Activated naive CD8-positive, alpha-beta T cell treated with anti-CD3 and anti-CD28 coated beads, Interleukin-2, amount 10 ng/mL, durations not matched to agents 7 days and 5 days (primary cell): ENCODE data around the gene PACSIN3. TPM values are rescaled to one million over a fixed set of nuclear protein-coding genes. Genes with fewer than 3 reads are reported as not detected.
A peak's percentile ranks its signal among the peaks of the same experiment; 100 is the strongest.

Experiments
- ATAC-seq: fragments of 150-1000 bp; cut with Tn5 transposase; one replicate; pipeline ENCODE4 v1.10.0; 2021; ENCODE audit warnings: low read depth, moderate library complexity
- POLR2A ChIA-PET: fragments of 350-600 bp; sonication (Branson Sonifier 250); formaldehyde crosslinking; loops from one replicate; lab custom pipeline; 2021; ENCODE audit warnings: antibody characterized with exemption; lab: Charles Lee
- DNase-seq: peaks from one replicate; pipeline ENCODE4 v3.0.0; 2021
- H3K27ac Mint-ChIP-seq: one replicate; pipeline ENCODE4 v1.8.0; 2022; ENCODE audit warnings: mild to moderate bottlenecking, mixed read lengths
- H3K27me3 Mint-ChIP-seq: one replicate; pipeline ENCODE4 v1.8.0; 2022; ENCODE audit warnings: mild to moderate bottlenecking, moderate library complexity, mixed read lengths
- H3K36me3 Mint-ChIP-seq: one replicate; pipeline ENCODE4 v1.8.0; 2021; ENCODE audit warnings: mild to moderate bottlenecking, mixed read lengths
- H3K4me1 Mint-ChIP-seq: one replicate; pipeline ENCODE4 v1.8.0; 2021; ENCODE audit warnings: mixed read lengths
- H3K4me3 Mint-ChIP-seq: one replicate; pipeline ENCODE4 v1.8.0; 2022; ENCODE audit warnings: mild to moderate bottlenecking, moderate library complexity, mixed read lengths
- H3K9me3 Mint-ChIP-seq: one replicate; pipeline ENCODE4 v1.8.0; 2021; ENCODE audit warnings: mixed read lengths
- total RNA-seq, 2 experiments: library from RNA; stranded (reverse); gene quantifications; one replicate each; pipeline ENCODE4 v1.2.3, GENCODE V29; 2021

PACSIN3 gene
- total RNA-seq, 2 experiments from 2014 or later = 1.1 to 1.3 TPM

GRCh38 chr11:47152953-47153950, 33.0 kb downstream of the PACSIN3 start:
- peak overlapping the region; percentile 79 for H3K27ac Mint-ChIP-seq
- H3K27me3 Mint-ChIP-seq = no peaks in the 10 kb centered on the region
- peak; percentile 63 for DNase-seq
- POLR2A ChIA-PET = interaction anchor here (1.0 kb wide), 1 partner anchor 12 kb away, joined by 4 read pairs; no protein-coding TSS in a partner anchor
- peak; percentile 25 for ATAC-seq
- peaks cover 31% of the 10 kb centered on the region for H3K4me1 Mint-ChIP-seq
- no peaks in the 10 kb centered on the region for H3K36me3 Mint-ChIP-seq
- H3K4me3 Mint-ChIP-seq = peak overlapping the region; percentile 56
- no peaks in the 10 kb centered on the region for H3K9me3 Mint-ChIP-seq

GRCh38 chr11:47152126-47152952, 33.9 kb downstream of the PACSIN3 start:
- ATAC-seq (no peak), DNase-seq (no peak)
- POLR2A ChIA-PET = no interaction called here
- Mint-ChIP-seq H3K27me3 (no peaks in the 10 kb centered on the region), H3K4me1 (peaks cover 30% of the 10 kb centered on the region), H3K27ac (no peak overlapping the region), H3K36me3 (no peaks in the 10 kb centered on the region), H3K4me3 (no peak overlapping the region), H3K9me3 (no peaks in the 10 kb centered on the region)

- POLR2A ChIA-PET = no interaction called here
- DNase-seq = no peak
- no peaks in the 10 kb centered on the region for H3K27me3 Mint-ChIP-seq
- H3K27ac Mint-ChIP-seq = no peak overlapping the region
- H3K4me3 Mint-ChIP-seq = no peak overlapping the region
- no peaks in the 10 kb centered on the region for H3K9me3 Mint-ChIP-seq
- ATAC-seq = no peak
- peaks cover 17% of the 10 kb centered on the region for H3K4me1 Mint-ChIP-seq
- no peaks in the 10 kb centered on the region for H3K36me3 Mint-ChIP-seq
Observed at GRCh38 chr11:47149782-47150181, 36.5 kb downstream of the PACSIN3 start.

- H3K36me3 Mint-ChIP-seq = no peaks in the 10 kb centered on the region
- POLR2A ChIA-PET = no interaction called here
- no peak overlapping the region for H3K4me3 Mint-ChIP-seq
- ATAC-seq = no peak
- H3K27me3 Mint-ChIP-seq = no peaks in the 10 kb centered on the region
- no peaks in the 10 kb centered on the region for H3K9me3 Mint-ChIP-seq
- H3K27ac Mint-ChIP-seq = no peak overlapping the region
- H3K4me1 Mint-ChIP-seq = peaks cover 9% of the 10 kb centered on the region
- no peak for DNase-seq
Observed at GRCh38 chr11:47148903-47149531, 37.2 kb downstream of the PACSIN3 start.

DNA sequence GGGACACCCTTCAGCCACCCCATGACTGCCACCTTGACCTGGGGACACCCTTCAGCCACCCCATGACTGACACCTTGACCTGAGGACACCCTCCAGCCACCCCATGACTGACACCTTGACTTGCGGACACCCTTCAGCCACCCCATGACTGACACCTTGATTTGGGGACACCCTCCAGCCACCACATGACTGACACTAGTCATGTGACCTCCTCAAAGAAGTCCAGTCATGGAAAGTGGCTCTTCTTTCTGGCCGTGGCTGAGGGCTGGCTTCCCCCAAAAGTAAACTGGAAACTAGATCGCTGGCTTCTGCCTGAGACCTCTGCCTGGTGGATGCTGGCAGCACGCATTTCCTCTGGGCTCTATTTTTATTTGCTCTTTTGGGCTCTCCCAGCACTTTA, 38.0 kb downstream of the PACSIN3 start:
- POLR2A ChIA-PET = no interaction called here
- no peaks in the 10 kb centered on the region for H3K9me3 Mint-ChIP-seq
- ATAC-seq (no peak), DNase-seq (no peak)
- no peak overlapping the region for H3K27ac Mint-ChIP-seq
- peaks cover 4% of the 10 kb centered on the region for H3K4me1 Mint-ChIP-seq
- H3K36me3 Mint-ChIP-seq = no peaks in the 10 kb centered on the region
- H3K27me3 Mint-ChIP-seq = no peaks in the 10 kb centered on the region
- no peak overlapping the region for H3K4me3 Mint-ChIP-seq

- Mint-ChIP-seq H3K27me3 (no peaks in the 10 kb centered on the region), H3K4me1 (no peaks in the 10 kb centered on the region), H3K4me3 (no peak overlapping the region), H3K36me3 (no peaks in the 10 kb centered on the region), H3K9me3 (no peaks in the 10 kb centered on the region), H3K27ac (no peak overlapping the region)
- DNase-seq (no peak), ATAC-seq (no peak)
- POLR2A ChIA-PET = no interaction called here
Observed at GRCh38 chr11:47147681-47148080, 38.6 kb downstream of the PACSIN3 start.

DNA sequence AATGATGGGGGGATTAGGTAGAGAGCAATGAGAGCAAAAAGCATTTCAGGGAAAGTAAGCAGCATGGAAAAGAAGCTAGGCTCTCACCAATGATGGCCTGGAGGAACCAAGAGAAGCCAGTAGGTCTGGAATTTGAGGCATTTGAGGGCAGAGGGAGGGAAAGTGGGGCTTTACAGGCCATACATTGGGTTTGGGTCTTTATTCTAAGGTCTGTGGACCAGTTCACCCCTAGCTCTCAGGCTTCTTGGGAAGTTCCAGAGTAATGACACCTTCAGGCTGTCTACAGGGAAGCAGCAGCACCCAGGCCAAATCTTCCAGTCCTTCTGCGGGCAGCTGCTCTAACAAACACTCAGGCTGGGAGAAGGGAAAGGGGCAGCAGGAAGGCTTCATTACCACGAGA, 39.0 kb downstream of the PACSIN3 start:
- ATAC-seq (no peak), DNase-seq (no peak)
- Mint-ChIP-seq H3K27me3 (no peaks in the 10 kb centered on the region), H3K9me3 (no peaks in the 10 kb centered on the region), H3K4me3 (no peak overlapping the region), H3K27ac (no peak overlapping the region), H3K36me3 (no peaks in the 10 kb centered on the region), H3K4me1 (no peaks in the 10 kb centered on the region)
- POLR2A ChIA-PET = no interaction called here

DNA sequence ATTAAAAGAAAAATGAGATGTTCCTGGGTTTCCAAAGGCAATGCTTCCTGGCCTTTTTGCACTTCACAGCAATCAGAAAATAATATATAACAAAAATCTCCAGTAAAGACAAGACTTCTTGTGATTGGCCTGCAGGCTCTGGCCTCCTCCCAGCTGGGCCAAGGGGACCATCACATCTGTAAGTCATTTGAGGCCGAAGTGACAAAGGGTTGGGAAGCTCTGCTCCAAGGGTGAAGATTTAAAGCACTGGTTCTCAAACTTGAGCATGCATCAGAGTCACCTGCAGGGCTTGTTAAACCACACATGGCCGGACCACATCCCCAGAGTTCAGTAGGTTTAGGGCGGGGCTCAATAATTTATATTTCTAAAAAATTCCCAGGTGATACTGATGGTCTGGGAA, 41.7 kb downstream of the PACSIN3 start:
- no peak overlapping the region for H3K27ac Mint-ChIP-seq
- POLR2A ChIA-PET = interaction anchor here (0.6 kb wide), 1 partner anchor 19 kb away, joined by 3 read pairs; no protein-coding TSS in a partner anchor
- H3K4me1 Mint-ChIP-seq = no peaks in the 10 kb centered on the region
- H3K9me3 Mint-ChIP-seq = no peaks in the 10 kb centered on the region
- ATAC-seq (no peak), DNase-seq (no peak)
- no peaks in the 10 kb centered on the region for H3K27me3 Mint-ChIP-seq
- H3K4me3 Mint-ChIP-seq = no peak overlapping the region
- no peaks in the 10 kb centered on the region for H3K36me3 Mint-ChIP-seq

DNA sequence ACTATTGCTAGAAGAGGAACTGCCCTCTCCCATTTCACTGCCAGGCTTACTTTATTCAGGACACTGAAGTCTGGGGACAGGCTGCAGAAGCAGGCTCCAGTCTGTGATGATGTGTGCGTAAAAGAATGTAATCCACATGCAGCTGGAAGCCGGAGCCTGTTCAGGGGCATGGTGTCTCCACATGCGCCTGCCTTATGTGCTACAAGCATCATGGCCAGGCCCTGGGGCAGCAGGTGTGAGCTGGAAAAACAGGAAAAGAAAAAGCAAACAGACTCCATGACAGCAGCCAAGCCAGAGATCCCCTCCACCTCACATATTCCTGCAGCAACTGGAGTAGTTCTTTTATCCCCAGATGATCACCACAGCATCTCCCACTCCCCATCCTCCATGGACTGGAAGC, 42.9 kb downstream of the PACSIN3 start:
- Mint-ChIP-seq H3K27ac (no peak overlapping the region), H3K36me3 (peaks cover 2% of the 10 kb centered on the region), H3K4me3 (no peak overlapping the region), H3K4me1 (peaks cover 3% of the 10 kb centered on the region), H3K9me3 (no peaks in the 10 kb centered on the region), H3K27me3 (no peaks in the 10 kb centered on the region)
- ATAC-seq = no peak
- no peak for DNase-seq
- POLR2A ChIA-PET = no interaction called here

DNA sequence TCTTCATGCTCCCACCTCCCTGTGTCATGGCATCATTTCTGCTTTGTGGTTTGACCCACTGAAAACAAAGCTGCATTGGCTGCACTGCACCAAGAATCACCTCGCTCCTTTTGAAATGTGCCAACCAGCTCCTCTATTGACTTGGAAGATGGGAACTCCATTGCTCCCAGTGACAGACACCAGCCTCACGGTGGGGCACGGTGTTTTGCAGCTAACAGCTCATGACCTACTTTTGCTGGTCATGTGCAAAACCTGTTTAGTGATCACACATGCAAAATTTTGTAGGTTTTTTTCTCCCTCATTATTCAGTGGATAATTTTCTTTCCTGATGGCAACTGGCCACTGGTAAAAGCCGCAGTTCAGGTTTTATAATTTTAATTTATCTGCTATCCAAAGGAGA, 46.4 kb downstream of the PACSIN3 start:
- peaks cover 3% of the 10 kb centered on the region for H3K27me3 Mint-ChIP-seq
- no peaks in the 10 kb centered on the region for H3K9me3 Mint-ChIP-seq
- H3K27ac Mint-ChIP-seq = no peak overlapping the region
- H3K4me1 Mint-ChIP-seq = peaks cover 7% of the 10 kb centered on the region
- H3K36me3 Mint-ChIP-seq = peaks cover 6% of the 10 kb centered on the region
- POLR2A ChIA-PET = no interaction called here
- DNase-seq (no peak), ATAC-seq (no peak)
- no peak overlapping the region for H3K4me3 Mint-ChIP-seq

DNA sequence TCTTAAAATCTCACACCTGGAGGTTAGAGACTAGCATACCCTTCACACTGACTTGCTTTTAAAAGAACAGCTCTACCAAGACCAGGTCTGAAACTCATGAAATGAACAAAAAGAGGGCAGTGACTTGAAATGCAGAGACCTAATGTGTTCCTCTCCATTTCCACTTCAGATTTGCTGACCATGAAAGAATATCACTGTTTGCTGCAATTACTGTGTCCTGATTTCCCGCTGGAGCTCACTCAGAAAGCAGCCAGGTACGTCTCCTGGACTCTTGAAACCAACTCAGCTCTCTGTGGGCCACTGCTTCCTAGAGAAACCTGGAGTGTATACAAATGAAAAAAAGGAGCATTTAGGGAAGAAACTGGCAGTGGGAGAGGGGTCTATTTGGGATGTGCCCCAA, 48.8 kb downstream of the PACSIN3 start:
- no peak for ATAC-seq
- POLR2A ChIA-PET = no interaction called here
- H3K27me3 Mint-ChIP-seq = peaks cover 3% of the 10 kb centered on the region
- H3K9me3 Mint-ChIP-seq = no peaks in the 10 kb centered on the region
- no peak for DNase-seq
- H3K27ac Mint-ChIP-seq = no peak overlapping the region
- H3K36me3 Mint-ChIP-seq = peaks cover 6% of the 10 kb centered on the region
- peaks cover 7% of the 10 kb centered on the region for H3K4me1 Mint-ChIP-seq
- no peak overlapping the region for H3K4me3 Mint-ChIP-seq

DNA sequence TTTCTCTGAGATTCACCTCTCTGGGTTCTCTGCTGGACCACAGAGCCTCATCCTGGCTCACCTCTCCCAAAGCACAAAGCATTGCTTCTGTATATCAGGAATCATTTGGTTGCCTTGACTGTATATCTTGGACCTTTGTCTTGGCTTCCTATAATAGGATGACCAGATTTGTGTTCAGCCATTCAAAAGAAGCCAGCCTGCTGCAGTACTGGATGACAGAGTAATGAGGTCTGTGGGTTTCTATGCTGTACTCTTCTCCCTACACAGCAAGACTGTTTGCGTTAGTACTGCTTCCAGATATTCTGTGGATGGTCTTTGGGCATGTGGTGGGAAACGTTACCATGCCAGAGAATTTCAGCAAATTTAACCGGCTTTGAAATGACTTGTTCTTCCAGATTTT, 49.3 kb downstream of the PACSIN3 start:
- DNase-seq (no peak), ATAC-seq (no peak)
- no peak overlapping the region for H3K4me3 Mint-ChIP-seq
- H3K27me3 Mint-ChIP-seq = peaks cover 3% of the 10 kb centered on the region
- H3K27ac Mint-ChIP-seq = no peak overlapping the region
- POLR2A ChIA-PET = no interaction called here
- H3K9me3 Mint-ChIP-seq = no peaks in the 10 kb centered on the region
- peaks cover 7% of the 10 kb centered on the region for H3K4me1 Mint-ChIP-seq
- peaks cover 6% of the 10 kb centered on the region for H3K36me3 Mint-ChIP-seq

DNA sequence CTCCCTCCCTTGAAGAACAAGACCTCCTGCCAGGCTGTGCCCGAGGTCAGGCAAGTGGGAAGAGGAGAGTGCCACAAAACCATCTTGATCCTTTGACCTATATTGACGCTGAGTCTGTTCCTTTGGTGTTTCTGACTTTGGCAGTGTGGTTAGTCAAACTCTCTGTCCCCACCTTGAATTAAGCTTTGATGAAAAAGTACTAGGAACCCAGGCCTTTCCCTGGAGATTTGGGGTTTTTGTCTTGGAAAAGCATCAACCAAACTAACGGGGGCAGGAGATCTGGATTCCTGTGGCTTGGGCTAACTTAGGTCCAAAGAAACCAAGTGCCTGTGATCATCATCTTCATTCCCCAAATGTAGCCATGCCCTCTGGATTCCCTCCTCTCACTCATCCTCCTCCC, 49.9 kb downstream of the PACSIN3 start:
- no peak overlapping the region for H3K4me3 Mint-ChIP-seq
- DNase-seq = no peak
- ATAC-seq = no peak
- H3K27me3 Mint-ChIP-seq = peaks cover 3% of the 10 kb centered on the region
- POLR2A ChIA-PET = no interaction called here
- no peak overlapping the region for H3K27ac Mint-ChIP-seq
- H3K4me1 Mint-ChIP-seq = peaks cover 7% of the 10 kb centered on the region
- H3K36me3 Mint-ChIP-seq = peaks cover 6% of the 10 kb centered on the region
- no peaks in the 10 kb centered on the region for H3K9me3 Mint-ChIP-seq
